A204.1 (cell line): ENCODE results near the gene SLC16A5.
"Not testable (repeated sequence)": the region's sequence is repeated elsewhere in the genome, so short reads cannot be mapped to it uniquely, and the experiment has no call there.

Experiments used
- FAIRE-seq: peaks from 2 replicates; lab custom pipeline; 2012; peaks lifted over from hg19 to GRCh38; lab: Jason Lieb, UNC

The SLC16A5 gene, protein sequence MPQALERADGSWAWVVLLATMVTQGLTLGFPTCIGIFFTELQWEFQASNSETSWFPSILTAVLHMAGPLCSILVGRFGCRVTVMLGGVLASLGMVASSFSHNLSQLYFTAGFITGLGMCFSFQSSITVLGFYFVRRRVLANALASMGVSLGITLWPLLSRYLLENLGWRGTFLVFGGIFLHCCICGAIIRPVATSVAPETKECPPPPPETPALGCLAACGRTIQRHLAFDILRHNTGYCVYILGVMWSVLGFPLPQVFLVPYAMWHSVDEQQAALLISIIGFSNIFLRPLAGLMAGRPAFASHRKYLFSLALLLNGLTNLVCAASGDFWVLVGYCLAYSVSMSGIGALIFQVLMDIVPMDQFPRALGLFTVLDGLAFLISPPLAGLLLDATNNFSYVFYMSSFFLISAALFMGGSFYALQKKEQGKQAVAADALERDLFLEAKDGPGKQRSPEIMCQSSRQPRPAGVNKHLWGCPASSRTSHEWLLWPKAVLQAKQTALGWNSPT

DNA sequence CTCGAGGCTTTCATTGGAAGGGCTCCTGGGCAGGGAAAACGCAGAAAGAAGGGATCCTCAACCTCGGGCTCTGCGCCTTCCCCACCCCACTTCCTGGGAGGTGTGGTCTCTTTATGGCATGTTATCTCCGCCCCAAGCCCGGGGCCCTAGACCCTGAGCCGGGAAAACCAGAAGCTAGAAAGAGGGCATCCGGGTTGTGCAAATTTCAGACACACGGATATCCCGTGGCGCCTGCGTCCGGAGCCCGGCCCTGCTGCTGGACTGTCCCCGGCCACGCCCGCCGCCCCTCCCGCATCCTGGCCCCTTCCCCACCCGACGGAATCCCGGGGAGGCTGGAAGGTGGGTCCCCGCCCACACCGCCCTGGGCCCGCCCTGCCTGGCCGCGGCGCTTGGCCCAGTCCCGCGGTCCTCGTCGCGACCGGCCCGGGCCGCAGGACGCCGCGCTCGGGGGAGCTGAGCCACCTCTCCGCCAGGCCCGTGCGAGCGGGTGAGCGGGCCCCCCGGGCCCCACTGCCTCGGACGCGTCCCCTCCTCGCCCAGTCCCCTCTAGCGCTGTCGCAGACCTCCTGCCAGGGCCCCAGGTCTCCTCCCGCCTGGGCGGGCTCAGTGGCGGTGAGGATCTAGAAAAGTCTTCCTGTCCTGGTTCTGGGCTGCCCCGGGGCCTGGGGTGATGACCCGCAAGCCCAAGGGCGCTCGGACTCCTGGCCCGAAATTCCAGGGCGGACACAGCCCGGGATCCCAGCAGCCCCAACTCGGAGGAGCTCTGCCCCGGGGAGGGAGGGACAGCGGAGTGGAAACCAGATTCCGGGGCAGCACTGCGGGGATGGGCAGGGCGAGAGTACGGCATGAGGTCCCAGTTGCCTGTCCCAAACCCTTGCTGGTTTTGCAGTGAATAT, at the start of gene SLC16A5:
Gene SLC16A5 (plus strand): TSS at position 397 of the 896 bp plus-strand sequence. CDS start 5,683 bp downstream, outside the sequence.
- peak; percentile 76 for FAIRE-seq

DNA sequence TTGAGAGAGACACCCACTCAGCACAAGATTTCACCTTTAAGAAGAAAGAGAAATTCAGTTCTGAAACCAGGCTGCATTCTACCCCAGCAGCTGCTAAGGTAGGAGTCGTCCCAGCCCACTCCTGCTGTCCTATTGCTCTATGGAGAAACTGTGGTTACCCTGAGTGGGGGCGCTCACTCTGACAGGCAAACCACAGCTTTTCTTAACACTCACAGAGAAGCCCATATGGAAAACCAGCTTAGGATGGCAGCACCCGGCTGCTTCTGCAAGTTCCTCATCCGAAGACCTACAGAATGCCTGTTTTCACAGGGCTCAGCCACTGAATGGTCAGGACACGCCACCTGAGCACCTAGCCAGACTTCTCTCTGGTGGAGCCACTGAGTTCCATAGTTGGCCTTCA, 48.5 kb upstream of the SLC16A5 start:
- no peak for FAIRE-seq

DNA sequence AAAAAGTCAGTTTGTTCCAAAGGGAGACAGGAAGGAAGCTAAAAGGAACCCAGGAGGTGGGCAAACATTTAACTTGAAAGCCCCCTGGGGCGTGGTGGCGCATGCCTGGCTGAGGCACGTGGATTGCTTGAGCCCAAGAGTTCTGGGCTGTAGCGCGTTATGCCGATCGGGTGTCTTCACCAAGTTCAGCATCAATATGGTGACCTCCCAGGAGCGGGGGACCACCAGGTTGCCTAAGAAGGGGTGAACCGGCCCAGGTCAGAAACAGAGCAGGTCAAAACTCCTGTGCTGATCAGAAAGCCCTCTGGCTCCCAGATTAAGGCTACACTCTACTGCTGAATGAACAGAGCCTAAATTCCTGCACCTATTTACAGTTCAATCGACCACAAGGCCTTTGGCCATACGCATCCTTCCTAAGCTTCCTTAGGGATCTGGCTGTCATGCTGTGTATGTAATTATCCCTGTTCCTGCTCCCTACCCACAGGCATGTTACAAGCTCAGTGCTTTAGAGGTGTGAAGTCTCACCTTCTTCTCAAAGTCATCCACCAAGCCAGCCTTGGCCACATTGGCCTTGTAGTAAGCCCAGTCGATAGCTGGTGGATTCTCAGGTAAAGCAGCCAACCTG, 46.0 kb upstream of the SLC16A5 start:
- no peak for FAIRE-seq

DNA sequence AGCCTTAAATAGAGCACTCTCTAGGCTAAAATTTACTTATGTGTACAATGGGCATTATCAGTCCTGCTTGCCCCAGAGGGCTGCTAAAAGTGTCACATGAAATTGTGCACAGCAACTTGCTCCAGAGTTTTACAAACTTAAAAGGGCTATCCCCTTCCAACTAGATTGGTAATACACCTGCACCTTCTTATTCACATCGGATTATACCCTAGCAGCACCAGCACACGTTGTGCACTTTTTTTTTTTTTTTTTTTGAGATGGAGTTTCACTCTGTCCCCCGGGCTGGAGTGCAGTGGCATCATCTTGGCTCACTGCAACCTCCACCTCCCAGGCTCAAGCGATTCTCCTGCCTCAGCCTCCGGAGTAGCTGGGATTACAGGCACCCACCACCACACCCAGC, 44.0 kb upstream of the SLC16A5 start:
- not testable (repeated sequence) for FAIRE-seq

DNA sequence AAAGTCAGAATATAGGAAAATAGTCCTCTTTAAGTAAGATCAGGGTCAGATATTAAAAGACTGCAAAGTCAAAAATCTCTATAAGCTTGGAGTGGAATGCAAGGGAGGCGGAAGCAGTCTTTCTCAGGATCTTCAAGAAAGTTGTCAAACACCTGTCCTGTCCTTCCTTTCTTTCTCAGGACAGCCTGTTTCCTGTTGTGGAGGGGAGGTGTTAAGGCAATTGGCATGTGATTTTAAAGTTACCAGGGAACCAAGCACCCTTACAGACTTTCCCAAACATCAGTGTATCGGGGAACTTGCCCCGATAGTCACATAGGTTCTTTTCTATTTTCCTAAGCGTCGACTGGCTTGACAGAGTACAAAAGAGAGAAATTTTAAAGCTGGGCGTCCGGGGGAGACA, 43.0 kb upstream of the SLC16A5 start:
- no peak for FAIRE-seq

DNA sequence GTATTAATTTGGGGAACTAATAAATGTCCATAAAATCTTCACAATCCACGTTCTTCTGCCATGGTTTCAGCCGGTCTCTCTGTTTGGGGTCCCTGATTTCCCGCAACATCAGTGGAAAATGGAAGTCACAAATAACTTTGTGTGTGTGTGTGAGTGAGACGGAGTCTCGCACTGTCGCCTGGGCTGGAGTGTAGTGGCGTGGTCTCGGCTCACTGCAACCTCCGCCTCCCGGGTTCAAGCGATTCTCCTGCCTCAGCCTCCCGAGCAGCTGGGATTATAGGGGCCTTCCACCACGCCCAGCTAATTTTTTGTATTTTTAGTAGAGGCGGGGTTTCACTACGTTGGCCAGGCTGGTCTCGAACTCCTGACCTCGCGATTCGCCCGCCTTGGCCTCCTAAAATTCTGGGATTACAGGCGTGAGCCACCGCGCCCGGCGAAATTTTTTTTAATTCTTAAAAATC, 41.8 kb upstream of the SLC16A5 start:
- FAIRE-seq: not testable (repeated sequence)

DNA sequence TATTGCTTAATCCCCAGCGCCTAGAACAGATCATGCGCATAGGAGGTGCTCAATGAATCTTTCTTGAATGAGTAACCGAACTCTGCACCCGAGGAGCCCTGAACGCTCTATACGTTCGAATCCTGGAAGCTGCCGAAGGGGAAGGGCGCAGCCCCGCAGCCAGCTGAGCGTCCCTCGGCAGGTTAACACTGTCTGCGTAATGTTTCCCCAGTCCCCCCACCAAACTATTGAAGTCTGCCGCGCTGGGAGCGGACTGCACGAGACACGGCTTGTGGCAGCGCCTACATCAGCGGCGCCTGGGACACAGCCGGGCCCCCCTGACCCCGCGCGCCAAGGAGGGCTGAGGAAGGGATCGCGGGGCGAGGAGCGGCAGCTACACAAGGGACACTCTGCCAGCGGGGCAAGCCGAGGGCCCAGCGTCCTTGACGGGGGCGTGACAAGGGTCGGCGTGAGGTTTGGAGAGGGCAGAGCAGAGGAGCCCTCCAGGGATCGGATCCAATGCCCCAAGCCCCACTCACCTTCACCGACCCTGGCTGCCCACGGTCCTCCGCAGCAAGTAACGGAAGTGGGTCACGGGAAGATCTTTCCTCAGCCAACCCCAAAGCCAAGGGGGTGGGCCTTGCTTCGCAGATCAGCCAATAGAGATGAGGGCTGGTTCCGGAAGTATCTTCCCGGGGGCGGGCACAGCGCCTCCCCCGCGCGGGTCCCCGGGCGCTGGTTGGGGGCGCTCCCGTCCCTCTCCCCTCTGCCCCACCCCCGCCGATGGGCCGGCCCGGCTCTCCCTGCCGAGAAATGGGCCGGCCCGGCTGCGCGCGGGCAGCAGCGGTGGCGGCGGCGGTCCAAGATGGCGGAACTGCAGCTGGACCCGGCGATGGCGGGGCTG, 41.1 kb upstream of the SLC16A5 start, which contains the start of the genes ATP5PD and KCTD2:
Gene ATP5PD (minus strand): TSS at position 563 of the 883 bp plus-strand sequence. CDS start 4,319 bp downstream, outside the sequence.
Gene KCTD2 (plus strand): TSS at position 819 of the 883 bp plus-strand sequence. CDS start 26 bp downstream, at position 845.
- FAIRE-seq: peak; percentile 75

DNA sequence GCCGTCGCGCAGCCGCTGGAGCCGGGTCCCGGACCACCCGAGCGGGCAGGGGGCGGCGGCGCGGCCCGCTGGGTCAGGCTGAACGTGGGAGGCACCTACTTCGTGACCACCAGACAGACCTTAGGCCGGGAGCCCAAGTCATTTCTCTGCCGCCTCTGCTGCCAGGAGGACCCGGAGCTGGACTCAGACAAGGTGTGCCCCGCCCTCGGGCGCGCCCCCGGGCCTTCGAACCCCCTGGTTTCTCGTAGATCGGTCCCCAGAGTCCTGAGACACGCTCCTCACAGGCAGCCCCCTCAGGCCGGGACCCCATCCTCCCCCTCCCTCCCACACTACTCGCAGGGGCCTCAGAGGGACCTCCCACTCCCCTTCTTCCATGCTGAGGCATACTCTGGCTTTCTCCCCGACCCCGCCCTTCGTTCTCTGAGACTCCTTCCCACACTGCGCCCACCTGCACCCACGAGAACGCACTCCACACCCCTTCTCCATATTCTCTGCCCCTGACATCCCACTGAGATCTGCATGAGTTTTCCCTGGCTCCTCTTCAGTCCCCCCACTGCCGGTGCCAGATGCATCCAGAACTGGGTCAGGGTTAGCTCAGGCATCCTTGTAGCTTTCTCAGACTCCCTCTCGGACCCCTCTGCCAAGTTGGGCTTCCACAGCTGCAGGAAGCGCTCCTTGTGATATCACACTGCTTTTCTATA, 40.2 kb upstream of the SLC16A5 start:
- no peak for FAIRE-seq

DNA sequence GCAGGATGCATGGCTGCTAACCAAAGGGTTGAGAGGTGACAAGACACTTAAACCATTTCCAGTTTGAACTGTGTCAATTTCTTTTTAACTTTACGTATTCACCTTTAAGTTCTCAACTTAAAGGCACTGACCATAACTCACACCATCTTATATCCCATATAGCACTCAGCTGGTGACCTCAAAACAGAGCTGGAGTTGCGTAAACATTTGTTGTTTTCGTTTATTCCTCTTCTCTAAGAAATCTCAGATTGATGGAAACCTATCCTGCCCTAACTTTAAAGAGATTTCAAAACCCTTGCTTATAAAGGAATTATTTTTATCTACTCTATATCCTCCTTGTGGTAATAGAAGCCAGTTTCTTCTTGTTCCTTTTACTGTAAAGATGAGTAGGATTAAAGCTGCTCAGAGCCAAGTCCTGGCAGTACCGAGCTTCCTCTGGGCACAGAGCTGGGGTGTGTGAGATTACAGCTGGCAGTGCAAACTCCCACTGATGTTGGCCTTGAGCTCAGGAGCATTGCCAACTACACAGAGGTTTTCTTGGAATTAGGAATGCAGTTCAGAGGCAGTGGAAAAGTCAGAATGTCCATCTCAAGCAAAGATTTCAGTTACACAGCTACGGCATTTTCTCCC, 39.4 kb upstream of the SLC16A5 start:
- FAIRE-seq: no peak

DNA sequence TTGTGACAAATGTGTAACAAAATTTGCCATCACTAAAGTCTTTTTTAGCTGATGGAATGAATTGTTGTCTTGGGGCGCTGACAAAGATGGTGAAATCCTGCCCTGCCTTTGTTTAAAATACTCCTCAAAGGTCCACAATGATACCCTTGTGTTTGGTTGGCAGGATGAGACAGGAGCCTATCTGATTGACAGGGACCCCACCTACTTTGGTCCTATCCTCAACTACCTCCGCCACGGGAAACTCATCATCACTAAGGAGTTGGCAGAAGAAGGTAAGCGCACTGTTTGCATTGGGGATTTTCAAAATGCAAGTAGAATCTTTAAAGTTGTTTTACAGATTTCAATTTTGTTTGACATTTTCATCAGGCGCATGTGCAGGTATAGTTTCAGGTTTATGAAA, 38.7 kb upstream of the SLC16A5 start:
- no peak for FAIRE-seq

DNA sequence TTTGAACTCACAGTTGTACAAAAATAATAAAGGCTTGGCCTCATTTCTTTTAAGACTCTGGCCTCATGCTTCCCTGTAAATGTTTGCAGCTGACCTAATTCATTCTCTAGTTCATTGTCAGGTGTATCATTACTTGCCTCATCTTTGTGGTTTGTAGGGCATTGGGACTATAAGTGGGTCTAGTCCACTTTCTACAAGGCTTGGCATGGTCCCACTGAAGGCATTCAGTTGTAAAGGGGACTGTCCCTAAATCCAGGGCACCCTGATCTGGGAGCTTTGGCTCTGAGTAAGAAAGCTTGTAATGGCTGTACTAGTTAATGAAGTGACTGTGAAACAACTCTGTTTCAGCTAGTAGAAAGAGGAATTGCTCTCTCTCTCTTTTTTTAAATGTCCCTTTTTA, 38.0 kb upstream of the SLC16A5 start:
- no peak for FAIRE-seq

DNA sequence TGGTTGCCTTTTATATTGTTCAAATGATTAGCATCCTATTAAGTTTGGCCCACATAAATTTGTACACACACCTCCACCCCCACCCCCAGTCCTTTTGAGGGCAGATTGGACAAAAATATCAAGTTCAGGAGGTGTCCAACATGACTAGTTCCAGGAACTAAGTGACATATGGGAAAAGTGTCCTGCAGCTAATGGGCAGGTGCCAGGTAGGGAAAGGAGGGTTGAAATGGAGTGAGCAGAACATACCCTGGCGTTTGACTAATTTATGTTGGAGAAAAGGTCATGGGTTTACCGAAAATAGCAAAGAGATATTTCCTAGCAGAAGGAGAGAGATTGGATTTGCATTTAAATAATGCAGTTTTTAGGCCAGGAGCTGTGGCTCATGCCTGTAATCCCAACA, 35.8 kb upstream of the SLC16A5 start:
- FAIRE-seq: no peak

DNA sequence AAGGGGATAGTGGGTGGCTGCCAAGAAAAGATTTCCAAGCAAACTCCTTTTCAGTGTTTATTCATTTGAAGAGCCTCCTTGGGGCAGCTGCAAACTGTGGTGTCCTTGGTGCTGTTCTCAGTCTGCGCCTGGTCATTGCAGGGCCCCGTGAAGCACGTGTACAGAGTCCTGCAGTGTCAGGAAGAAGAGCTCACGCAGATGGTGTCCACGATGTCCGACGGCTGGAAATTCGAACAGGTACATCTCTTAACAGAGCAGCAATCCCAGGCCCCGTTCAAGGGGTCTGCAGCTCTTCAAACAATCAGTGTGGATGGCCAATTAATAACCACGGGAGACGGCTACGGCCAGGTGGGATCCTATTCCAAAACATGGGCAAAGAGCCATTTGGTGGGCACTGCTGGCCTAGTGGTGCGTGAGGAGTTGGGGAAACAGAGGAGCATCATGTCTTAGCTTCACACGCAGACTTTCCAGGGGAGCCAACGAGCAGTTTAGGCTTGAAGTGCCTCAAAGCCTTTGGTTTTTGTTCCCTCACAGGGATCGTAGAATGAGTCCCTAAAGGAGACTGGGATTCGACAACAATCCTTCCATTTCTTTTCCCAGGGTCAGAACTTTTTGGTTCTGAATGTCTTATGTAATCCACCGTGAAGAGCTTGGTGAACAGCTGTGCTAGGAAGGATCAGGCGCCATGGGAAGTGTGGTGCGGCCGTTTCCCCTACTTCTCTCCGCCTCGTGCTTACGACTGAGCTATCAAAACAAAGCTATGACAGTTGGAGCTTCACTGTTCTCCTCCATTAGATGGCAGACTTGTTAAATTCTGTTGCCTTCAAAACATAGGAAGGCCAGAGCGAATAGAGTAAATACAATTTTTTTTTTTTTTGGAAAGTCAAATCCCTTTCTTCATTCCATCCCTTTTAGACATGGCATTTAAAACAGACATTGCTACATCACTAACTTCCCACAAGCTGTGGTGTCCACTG, 28.1 kb upstream of the SLC16A5 start:
- FAIRE-seq: peak; percentile 96

DNA sequence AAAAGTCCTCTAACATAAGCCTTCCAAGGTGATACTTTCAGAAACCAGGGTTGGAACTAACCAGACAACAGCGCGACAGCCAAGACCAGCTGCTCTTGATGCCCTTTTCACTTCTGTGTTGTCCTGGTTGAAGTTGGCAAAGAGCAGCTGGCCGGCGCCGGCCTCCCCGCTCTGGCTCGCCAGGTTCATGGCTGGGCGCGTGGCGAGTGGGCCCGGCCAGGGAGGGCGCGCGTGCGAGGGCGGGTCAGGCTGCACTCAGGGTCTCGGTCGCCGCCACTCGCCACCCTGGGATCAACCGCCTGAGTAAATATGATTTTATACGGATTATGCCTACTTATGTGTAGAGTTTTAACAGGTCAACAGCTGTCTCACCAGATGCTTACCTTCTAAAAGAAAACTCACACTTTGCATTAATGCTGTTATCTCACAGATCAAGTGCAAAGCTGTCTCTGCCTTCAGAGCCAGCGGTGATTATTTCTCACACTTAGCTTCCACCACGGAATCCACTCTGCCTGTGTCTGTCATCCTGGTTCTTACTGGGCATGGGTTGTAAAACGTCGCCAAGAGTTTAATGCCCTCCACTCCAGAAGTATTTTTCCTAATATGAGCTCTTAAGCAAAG, 27.2 kb upstream of the SLC16A5 start:
- no peak for FAIRE-seq

DNA sequence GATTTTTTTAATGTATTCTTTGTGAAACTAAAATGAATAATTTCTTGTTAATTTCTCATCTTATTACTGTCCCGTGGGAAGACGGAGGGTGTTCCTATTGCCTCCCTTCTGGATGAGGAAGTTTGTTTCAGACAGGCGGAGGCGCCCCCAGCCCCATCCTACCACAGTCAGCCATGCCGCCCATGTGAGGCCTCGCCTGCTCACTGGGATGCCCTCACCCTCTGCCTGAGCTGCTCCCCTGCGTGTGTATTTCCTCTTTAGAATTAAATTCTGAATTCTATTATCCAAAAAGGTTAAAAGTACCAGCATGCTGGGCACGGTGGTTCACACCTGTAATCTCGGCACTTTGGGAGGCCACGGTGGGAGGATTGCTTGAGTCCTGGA, 26.7 kb upstream of the SLC16A5 start:
- no peak for FAIRE-seq

DNA sequence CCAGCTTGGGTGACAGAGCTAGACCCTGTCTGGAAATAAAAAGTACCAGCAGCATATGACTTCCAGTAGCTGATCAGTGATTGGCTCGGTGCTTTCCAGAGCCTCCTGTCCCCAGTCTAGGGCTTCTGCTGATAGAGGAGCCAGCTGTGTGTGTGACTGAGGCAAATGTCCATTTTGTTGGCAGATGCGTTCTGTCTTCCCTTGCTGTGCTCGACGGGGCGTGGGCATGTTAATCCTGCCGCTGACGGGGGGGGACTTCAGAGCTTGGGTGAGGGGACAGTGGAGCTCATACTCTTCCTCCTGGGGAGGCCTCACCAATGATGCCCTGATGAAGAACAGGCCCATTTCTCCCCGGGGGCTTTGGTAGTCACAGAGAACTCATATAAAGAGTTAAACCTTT, 26.1 kb upstream of the SLC16A5 start:
- FAIRE-seq: no peak

DNA sequence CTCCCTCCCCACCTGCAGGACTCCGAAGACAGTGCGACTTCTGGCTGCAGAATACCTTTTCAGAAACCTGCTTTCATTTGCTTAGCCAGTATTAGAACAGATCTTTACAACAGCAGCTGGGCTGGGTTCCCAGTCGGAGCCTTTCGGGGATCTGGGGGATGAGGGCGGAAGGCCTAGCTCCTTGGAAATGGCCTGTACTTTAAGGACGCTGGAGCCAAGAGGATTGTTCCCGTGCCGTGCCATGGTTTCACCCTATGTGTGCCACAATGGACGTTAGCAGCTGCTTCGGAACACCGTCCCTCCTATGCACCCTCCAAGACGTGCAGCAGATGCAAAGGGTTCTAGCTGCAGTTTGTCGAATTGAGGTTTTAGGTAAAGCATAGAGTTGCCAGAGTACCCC, 24.6 kb upstream of the SLC16A5 start:
- no peak for FAIRE-seq

DNA sequence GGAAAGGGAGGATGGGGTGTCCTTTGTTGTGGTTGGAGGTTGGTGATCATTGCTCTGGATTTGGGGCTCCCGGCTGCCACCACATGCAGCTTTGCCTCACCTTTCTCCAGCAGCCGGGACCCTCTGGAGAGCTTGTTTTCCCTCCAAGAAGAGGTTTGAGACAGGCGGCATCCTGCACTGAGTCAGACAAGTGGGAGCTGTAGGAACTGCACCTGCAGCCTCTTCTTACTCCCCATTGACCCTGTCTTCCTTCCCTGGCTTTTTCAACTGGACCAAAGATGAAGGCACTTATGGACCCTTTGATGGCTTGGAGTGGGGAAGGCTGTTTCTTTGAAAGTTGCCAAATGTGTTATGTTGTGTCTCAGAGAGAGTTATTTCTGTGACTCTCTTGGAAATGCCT, 24.1 kb upstream of the SLC16A5 start:
- no peak for FAIRE-seq
